DMS153 treated with DMSO at 0.1 percent for 48 hours (cell line): ENCODE data around the gene SLC30A9.
A peak's percentile ranks its signal among the peaks of the same experiment; 100 is the strongest.

Experiments
- DNase-seq: peaks from one replicate; lab custom pipeline; 2025; ENCODE audit not compliant: unreplicated experiment; lab: John Stamatoyannopoulos, UW

The SLC30A9 gene

GRCh38 chr4:41990365-41991111, at the start of gene SLC30A9:
TSS of gene SLC30A9 (plus strand) at chr4:41990530. CDS start at chr4:41990652, 122 bp downstream.
- peak; percentile 48 for DNase-seq

GRCh38 chr4:41940834-41941233, 49.5 kb upstream of the SLC30A9 start:
- no peak for DNase-seq

DNA sequence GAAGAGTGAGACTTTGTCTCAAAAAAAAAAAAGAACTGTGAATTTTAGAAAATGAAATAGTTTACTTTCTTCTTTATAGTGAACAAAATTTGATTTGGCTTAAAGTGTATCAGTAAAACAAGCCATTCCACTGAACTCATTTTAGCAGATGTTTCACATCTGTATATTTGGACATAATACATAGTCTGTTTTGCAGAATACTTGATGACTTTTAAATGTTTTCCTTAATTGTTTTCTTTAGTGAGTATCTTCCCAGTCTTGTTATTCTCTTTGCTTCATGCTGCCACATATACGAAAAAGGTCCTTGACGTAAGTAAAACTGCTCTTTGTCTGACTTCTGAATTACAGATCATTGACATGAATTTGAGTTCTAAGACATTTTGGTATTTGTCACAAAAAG, 46.8 kb upstream of the SLC30A9 start:
- no peak for DNase-seq

DNA sequence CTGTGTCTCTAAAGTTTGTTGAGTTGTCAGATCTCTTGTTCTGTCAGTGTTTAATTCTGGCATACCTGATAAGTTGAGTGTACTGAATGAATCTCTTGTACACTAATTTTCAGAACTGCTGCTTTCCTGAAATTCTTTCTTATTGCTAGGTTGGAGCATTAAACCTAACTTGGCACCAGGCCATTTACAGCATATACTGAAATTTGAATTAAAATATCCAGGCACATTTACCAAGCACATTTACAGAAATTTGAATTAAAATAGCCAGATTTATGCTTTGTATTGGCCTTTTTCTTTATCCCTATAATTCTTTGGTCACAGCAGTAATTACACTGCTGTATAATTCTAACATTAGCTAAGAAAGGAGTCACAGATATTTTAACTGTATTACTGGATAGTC, 46.2 kb upstream of the SLC30A9 start:
- no peak for DNase-seq

DNA sequence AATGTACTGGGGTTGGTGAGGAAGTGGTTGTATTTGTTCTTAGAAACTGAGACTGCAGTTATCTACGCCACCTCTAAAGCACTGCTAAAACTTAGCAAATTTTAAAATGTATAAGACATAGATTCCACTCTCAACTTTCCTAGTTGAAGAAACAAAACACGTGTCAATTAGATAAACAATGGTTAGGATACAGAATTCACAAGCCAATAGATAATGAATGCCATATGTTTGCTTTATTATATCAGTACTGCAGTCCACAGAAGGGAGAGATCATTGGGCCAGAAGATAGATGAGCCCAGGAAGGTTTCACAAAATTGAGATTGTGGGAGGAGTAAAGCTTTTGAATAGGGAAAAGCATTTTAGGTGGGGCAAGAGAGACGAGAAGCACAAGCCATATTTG, 40.8 kb upstream of the SLC30A9 start:
- no peak for DNase-seq

GRCh38 chr4:41957634-41958033, 32.7 kb upstream of the SLC30A9 start:
- no peak for DNase-seq

DNA sequence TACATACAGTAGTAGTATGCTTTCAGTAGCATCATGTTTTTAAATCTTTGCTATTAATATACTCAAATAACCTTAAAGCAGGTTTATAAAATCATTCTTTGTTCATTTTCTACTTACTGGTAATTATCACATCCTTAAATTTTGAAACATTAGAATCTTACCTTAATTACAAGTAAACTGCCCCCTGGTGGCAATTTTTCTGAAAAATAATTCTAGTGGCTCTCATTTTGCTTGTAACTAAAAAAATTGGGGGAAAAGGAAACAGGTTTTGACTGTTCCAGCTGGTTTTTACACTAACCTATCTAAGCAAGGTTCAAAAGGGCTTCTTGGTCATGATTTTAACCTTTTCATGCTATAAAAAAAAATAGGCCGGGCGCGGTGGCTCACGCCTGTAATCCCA, 27.2 kb upstream of the SLC30A9 start:
- no peak for DNase-seq

DNA sequence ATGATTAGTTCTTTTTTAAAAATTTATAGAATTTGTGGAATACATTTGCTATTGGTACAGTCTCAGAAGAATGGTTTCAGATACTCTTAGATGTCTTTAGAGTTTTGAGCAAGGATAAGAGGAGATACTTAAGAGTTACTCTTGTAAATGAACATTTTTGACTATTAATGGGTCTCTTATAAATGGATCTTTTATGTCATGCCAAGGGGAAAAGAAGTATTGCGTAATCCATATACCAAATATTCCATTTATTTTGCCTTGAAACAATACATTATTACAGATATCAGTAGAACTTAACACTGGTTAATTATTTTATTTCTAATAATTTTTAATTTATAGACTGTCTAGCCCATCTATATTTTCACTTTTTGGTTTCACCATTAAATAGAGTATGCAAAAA, 25.9 kb upstream of the SLC30A9 start:
- no peak for DNase-seq

DNA sequence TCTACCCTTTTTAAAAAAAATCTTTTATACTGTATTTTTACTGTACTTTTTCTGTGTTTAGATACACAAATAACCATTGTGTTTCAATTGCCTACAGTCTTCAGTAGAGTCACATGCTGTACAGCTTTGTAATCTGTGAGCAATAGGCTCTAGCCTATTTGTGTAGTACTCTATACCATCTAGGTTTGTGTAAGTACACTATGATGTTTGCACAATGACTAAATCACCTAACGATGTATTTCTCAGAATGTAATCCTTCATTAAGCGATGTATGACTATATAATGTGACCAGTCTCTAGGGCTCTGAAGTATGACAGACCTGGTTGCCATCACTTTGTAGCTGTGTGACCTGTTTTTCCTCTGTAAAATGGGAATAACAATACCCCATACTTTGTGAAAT, 22.9 kb upstream of the SLC30A9 start:
- no peak for DNase-seq

DNA sequence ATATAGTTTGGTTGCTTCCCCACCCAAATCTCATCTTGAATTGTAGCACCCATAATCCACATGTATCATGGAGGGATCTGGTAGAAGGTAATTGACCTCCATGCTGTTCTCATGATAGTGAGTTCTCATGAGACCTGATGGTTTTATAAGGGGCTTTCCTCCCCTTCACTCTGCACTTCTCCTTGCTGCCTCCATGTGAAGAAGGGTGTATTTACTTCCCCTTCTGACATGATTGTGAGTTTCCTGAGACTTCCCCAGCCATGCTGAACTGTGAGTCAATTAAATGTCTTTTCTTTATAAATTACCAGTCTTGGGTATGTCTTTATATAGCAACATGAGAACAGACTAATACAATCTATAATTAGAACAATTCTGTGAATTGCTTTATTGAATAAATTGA, 20.7 kb upstream of the SLC30A9 start:
- no peak for DNase-seq

DNA sequence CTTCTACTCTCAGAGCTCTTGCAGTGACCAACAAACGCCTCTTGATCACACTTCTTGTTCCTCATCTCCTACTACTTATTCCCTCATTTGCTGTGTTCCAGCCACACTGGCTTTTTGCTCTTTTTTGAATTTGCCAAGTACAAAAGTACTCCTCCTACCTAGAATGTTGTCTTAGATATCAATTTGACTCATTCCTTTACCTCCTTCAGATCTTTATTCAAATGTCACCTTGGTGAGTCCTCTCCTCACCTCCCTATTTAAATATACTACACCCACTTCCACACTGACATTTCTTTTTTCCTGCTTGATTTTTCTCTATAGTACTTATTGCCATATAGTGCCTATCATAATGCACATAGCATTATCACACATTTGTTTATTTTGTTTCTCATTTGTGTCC, 15.0 kb upstream of the SLC30A9 start:
- no peak for DNase-seq

- DNase-seq, result no peak
Observed at GRCh38 chr4:41976775-41977516, 13.4 kb upstream of the SLC30A9 start.

DNA sequence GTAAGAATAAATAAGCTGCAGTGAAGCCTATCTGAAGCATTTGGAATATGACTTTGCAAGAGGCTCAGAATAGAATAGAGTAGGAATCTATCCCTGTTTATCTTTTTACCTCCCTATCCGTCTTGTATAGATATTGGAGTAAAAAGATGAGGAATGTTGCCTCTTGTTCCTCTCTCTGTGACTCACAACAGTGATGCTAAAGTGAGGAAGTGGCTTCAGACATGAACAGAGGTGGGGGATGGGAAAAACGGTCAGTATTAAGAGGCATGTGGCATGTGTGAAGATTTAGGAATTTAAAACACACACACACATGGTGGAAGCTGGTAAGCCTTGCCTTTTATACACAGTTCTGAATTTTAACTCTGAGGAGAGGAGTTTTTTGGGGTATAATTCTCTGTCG, 12.6 kb upstream of the SLC30A9 start:
- DNase-seq, result no peak

- DNase-seq, result no peak
Observed at GRCh38 chr4:41981456-41981855, 8.9 kb upstream of the SLC30A9 start, which contains the start of gene DCAF4L1. TSS of gene DCAF4L1 (plus strand) at chr4:41981756. CDS start at chr4:41981793, 37 bp downstream.

DNA sequence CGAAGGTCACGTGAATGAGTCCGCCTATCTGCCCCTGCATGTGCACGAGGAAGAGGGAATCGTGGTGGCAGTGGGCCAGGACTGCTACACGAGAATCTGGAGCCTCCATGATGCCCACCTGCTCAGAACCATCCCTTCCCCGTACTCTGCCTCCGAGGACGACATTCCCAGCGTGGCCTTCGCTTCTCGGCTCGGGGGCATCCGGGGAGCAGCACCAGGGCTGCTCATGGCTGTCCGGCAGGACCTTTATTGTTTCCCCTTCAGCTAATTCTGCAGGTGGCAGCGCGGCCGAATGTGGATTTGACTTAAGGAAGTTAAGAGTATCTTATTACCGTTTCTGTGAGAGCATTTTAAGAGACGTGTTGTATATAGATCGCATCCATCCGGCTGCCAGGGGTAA, 7.6 kb upstream of the SLC30A9 start:
- no peak for DNase-seq

DNA sequence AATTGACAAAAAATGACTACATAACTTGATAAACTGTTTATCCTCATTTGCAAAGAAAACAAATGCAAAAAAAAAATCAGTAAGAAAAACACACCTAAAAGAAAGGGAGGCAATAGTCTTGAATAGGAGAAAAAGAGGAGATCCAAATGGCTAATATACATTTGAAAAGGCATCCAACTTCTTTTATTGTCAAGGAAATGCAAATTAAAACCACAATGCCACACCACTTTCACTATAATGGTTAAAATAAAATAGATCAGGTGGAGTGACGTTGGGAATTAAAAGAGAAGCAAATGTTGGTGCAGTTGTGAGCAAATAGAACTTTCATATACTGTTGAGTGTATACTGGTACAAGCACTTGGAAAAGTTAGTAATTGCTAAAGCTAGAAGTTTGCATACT, 5.2 kb upstream of the SLC30A9 start:
- no peak for DNase-seq

- DNase-seq, result no peak
Observed at GRCh38 chr4:41989994-41990364, 351 bp upstream of the SLC30A9 start.

- DNase-seq, result no peak
Observed at GRCh38 chr4:41991916-41992767, 1.8 kb downstream of the SLC30A9 start.

- DNase-seq, result no peak
Observed at GRCh38 chr4:41992967-41993857, 2.9 kb downstream of the SLC30A9 start.

GRCh38 chr4:41994461-41994985, 4.2 kb downstream of the SLC30A9 start:
- no peak for DNase-seq
